ENCODE measurements around the gene NRN1L.
A peak's percentile ranks its signal among the peaks of the same experiment; 100 is the strongest.
"Not testable (repeated sequence)": the region's sequence is repeated elsewhere in the genome, so short reads cannot be mapped to it uniquely, and the experiment has no call there.

Gene NRN1L

GRCh38 chr16:67882374-67883145 is 2.1 kb upstream of the NRN1L start:
- DNase-seq (ENCODE audit: low read depth), result no peak

DNA sequence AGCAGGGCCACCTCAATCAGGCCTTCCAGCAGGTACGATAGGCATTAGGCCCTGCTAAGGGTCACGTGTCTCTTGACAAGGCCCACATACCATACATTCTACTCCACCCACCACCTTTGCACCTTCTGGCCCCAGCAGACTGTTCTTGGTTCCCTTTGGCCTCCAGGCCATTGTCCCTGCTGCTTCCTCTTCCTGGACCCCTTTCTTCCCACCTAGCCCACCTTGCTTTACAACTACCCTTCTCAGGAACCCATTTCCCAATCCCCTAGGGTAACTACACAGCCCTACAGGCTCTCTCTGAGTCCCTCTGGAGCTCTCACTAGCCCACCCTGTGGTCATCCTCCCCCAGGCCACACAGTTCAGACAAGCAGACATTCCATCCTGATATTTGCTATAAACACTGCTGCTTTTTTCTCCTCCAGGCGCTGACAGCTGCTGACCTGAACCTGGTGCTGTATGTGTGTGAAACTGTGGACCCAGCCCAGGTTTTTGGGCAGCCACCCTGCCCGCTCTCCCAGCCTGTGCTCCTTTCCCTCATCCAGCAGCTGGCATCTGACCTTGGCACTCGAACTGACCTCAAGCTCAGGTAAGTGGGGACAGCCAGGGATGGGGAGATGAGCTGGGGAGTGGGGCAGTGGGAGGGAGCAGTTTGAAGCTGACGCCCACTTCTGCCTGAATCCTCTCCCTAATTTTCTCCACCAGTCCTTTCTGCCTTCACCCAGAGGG is 1.4 kb upstream of the NRN1L start:
- DNase-seq (ENCODE audit: low read depth), result no peak

DNA sequence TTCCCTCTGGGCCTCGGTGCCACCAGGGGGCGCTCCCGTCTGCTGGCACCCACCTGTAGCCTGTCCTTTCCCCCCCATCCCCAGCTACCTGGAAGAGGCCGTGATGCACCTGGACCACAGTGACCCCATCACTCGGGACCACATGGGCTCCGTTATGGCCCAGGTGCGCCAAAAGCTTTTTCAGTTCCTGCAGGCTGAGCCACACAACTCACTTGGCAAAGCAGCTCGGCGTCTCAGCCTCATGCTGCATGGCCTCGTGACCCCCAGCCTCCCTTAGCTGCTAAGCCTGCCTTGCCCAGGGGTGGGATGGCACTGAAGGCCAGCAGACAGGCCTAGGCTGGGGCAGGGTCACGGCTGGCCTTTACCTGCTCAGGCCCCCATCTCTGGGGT is 818 bp upstream of the NRN1L start:
- peak; percentile 56 for DNase-seq (ENCODE audit: low read depth)

DNA sequence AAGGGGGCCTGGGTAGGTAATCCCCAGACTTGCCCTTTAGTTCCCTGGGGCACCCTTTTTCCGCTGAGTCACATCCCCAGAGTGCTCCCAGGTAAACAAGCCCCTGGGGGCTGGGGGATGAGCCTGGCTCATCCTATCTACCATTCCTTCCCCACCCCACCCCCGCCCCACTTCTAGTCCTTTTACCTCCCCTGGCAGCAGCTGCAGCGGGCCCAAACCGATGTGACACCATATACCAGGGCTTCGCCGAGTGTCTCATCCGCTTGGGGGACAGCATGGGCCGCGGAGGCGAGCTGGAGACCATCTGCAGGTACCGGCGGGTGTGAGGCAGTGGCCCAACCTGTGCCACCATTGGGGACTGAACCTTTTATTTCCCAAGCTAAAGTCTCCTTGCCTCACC is 860 bp downstream of the NRN1L start:
- no peak for DNase-seq (ENCODE audit: low read depth)

DNA sequence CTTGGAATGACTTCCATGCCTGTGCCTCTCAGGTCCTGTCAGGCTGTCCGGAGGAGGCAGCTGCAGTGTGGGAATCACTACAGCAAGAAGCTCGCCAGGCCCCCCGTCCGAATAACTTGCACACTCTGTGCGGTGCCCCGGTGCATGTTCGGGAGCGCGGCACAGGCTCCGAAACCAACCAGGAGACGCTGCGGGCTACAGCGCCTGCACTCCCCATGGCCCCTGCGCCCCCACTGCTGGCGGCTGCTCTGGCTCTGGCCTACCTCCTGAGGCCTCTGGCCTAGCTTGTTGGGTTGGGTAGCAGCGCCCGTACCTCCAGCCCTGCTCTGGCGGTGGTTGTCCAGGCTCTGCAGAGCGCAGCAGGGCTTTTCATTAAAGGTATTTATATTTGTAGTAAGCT is 1.3 kb downstream of the NRN1L start:
- no peak for DNase-seq (ENCODE audit: low read depth)

DNA sequence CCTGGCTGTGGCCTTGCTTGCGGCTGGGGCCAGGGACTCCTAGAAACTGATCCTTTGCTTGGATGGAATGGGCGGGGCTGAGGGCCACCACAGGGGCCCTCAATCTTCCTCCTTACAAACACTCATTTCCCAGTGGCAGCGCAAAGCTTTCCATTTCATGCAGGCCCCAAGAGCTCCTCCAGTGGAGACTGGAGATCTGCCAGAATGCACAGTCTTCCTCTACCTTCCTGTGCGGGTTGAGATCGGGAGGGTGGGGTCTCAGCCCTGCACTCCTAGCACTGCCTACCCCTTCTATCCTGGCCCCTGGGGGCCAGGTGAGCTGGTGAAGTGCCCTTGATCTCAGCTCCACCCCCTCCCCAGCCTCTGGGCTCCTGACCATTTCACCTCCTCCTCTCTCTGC is 1.7 kb downstream of the NRN1L start:
- DNase-seq (ENCODE audit: low read depth), result no peak

GRCh38 chr16:67888331-67888730 is 3.6 kb downstream of the NRN1L start:
- DNase-seq (ENCODE audit: low read depth), result no peak

DNA sequence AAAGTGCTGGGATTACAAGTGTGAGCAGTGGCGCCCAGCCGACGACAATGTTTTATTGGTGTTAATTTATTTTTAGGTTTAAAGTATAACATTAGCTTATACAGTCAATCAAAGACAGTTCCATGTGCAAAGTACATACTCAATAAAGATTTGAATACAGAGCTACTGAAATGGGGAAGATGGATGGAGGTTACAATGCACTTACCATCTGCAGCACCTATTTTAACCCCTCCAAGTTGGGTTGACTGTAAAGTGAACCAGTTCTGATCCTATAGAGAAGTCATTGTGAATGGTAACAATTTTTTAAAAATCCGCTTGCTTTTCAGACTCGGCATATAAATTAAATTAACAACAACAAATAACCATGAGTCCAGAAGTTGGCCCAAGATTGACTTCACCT is 7.7 kb downstream of the NRN1L start:
- no peak for DNase-seq (ENCODE audit: low read depth)

- DNase-seq (ENCODE audit: low read depth), result peak; percentile 87
These were observed 8.4 kb downstream of the NRN1L start, which contains the start of gene PSKH1 for GRCh38 chr16:67892899-67893742. Gene PSKH1 (plus strand): TSS chr16:67893254. CDS start chr16:67908750, 15,496 bp downstream.

- DNase-seq (ENCODE audit: low read depth), result no peak
These were observed 9.2 kb downstream of the NRN1L start for GRCh38 chr16:67893743-67894399.

- DNase-seq (ENCODE audit: low read depth), result no peak
These were observed 12.5 kb downstream of the NRN1L start for GRCh38 chr16:67897231-67897630.

DNA sequence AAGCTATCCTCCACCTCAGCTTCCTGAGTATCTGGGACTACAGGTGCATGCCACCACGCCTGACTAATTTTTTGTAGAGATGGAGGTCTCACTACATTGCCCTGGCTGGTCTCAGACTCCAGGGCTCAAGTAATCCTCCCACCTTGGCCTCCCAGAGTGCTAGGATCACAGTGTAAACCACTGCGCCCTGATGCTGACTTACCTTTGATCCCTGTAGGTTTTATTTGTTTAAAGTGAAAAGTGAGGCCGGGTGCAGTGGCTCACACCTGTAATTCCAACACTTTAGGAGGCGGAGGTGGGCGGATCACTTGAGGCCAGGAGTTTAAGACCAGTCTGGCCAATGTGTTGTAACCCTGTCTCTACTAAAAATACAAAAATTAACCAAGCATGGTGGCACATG is 17.0 kb downstream of the NRN1L start:
- DNase-seq (ENCODE audit: low read depth), result no peak

GRCh38 chr16:67902831-67903230 is 18.1 kb downstream of the NRN1L start:
- no peak for DNase-seq (ENCODE audit: low read depth)

- no peak for DNase-seq (ENCODE audit: low read depth)
These were observed 22.9 kb downstream of the NRN1L start for GRCh38 chr16:67907397-67908180.

DNA sequence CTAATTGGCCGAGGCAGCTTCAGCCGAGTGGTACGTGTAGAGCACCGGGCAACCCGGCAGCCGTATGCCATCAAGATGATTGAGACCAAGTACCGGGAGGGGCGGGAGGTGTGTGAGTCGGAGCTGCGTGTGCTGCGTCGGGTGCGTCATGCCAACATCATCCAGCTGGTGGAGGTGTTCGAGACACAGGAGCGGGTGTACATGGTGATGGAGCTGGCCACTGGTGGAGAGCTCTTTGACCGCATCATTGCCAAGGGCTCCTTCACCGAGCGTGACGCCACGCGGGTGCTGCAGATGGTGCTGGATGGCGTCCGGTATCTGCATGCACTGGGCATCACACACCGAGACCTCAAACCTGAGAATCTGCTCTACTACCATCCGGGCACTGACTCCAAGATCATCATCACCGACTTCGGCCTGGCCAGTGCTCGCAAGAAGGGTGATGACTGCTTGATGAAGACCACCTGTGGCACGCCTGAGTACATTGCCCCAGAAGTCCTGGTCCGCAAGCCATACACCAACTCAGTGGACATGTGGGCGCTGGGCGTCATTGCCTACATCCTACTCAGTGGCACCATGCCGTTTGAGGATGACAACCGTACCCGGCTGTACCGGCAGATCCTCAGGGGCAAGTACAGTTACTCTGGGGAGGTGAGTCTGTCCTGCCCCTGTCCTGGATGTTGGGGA is 24.5 kb downstream of the NRN1L start:
- no peak for DNase-seq (ENCODE audit: low read depth)

DNA sequence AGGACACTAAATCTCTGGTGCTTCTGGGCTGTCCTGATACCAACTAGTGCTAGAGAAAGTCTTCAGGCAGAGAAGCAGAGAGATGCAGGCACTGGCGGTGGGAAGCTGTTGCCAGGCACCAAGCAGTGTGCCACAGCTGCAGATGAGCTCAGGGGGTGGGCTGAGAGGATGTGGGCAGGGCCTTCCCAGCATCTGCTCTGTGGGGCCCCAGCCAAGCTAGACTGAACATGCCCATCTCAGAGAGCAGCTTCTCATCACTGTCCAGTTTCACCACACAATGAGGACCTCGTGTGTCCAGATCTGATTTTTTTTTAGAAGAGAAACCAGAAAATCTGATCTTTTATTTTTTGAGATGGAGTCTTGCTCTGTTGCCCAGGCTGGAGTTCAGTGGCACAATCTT is 25.5 kb downstream of the NRN1L start:
- DNase-seq (ENCODE audit: low read depth), result no peak

GRCh38 chr16:67914758-67915495 is 30.2 kb downstream of the NRN1L start:
- no peak for DNase-seq (ENCODE audit: low read depth)

DNA sequence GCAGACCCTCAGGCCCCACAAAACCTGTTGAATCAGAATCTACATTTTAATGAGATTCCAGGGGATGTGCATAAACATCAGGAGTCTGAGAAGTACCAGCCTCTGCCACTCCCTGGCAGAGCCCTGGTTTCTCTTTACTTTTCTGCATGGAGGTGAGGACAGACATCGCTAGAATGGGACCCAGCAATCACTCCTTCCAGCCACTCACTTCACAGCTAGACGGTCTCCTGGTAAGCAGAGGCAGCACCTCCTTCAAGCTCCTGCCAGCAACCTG is 30.7 kb downstream of the NRN1L start:
- DNase-seq (ENCODE audit: low read depth), result not testable (repeated sequence)

GRCh38 chr16:67915831-67916723 is 31.4 kb downstream of the NRN1L start:
- no peak for DNase-seq (ENCODE audit: low read depth)
